ENCODE results near the gene FMNL2.
"Not testable (repeated sequence)": the region's sequence is repeated elsewhere in the genome, so short reads cannot be mapped to it uniquely, and the experiment has no call there.

FMNL2 gene

GRCh38 chr2:152520759-152521158, 185.8 kb downstream of the FMNL2 start:
- no peak overlapping the region for H3K4me3 ChIP-seq (ENCODE audit: insufficient read depth, low read length, poor library complexity, severe bottlenecking)
- no peak overlapping the region for H3K4me2 ChIP-seq (ENCODE audit: low read depth, low read length, poor library complexity, severe bottlenecking)
- no peaks in the 10 kb centered on the region for H3K36me3 ChIP-seq (ENCODE audit: low read length)
- H3K27ac ChIP-seq (ENCODE audit: low read depth, low read length), result no peak overlapping the region
- no peaks in the 10 kb centered on the region for H3K9me2 ChIP-seq (replicated peaks; ENCODE audit: insufficient read depth, low read length)
- no peak overlapping the region for H2AFZ ChIP-seq (ENCODE audit: low read depth, low read length, severe bottlenecking)
- H3K9ac ChIP-seq (ENCODE audit: low read length), result no peak overlapping the region
- H3K79me2 ChIP-seq (ENCODE audit: insufficient read depth, low read length), result no peaks in the 10 kb centered on the region
- no peaks in the 10 kb centered on the region for H4K20me1 ChIP-seq (ENCODE audit: low read depth, low read length)
- TF ChIP-seq, protein P1, sequence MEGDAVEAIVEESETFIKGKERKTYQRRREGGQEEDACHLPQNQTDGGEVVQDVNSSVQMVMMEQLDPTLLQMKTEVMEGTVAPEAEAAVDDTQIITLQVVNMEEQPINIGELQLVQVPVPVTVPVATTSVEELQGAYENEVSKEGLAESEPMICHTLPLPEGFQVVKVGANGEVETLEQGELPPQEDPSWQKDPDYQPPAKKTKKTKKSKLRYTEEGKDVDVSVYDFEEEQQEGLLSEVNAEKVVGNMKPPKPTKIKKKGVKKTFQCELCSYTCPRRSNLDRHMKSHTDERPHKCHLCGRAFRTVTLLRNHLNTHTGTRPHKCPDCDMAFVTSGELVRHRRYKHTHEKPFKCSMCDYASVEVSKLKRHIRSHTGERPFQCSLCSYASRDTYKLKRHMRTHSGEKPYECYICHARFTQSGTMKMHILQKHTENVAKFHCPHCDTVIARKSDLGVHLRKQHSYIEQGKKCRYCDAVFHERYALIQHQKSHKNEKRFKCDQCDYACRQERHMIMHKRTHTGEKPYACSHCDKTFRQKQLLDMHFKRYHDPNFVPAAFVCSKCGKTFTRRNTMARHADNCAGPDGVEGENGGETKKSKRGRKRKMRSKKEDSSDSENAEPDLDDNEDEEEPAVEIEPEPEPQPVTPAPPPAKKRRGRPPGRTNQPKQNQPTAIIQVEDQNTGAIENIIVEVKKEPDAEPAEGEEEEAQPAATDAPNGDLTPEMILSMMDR (IDR thresholded peaks at IDR 0.05; ENCODE audit: insufficient read depth, low read length, poor library complexity, severe bottlenecking), result no peak
- TF ChIP-seq EZH2phosphoT487 (conservative IDR thresholded peaks at IDR 0.05; ENCODE audit: low read length), result no peak
- no peaks in the 10 kb centered on the region for H3K27me3 ChIP-seq (ENCODE audit: low read length)
- H3K9me3 ChIP-seq (ENCODE audit: insufficient read depth, low read length), result no peaks in the 10 kb centered on the region
- no peaks in the 10 kb centered on the region for H3F3A ChIP-seq (ENCODE audit: insufficient read depth)

- H3K4me2 ChIP-seq (ENCODE audit: low read depth, low read length, poor library complexity, severe bottlenecking); H3K27me3 ChIP-seq (ENCODE audit: low read length); H3K79me2 ChIP-seq (ENCODE audit: insufficient read depth, low read length); H4K20me1 ChIP-seq (ENCODE audit: low read depth, low read length); H3F3A ChIP-seq (ENCODE audit: insufficient read depth); H3K9me3 ChIP-seq (ENCODE audit: insufficient read depth, low read length); H3K36me3 ChIP-seq (ENCODE audit: low read length); H3K9ac ChIP-seq (ENCODE audit: low read length); H3K4me3 ChIP-seq (ENCODE audit: insufficient read depth, low read length, poor library complexity, severe bottlenecking); H3K9me2 ChIP-seq (replicated peaks; ENCODE audit: insufficient read depth, low read length); H3K27ac ChIP-seq (ENCODE audit: low read depth, low read length); H2AFZ ChIP-seq (ENCODE audit: low read depth, low read length, severe bottlenecking): not testable (repeated sequence)
These were observed 187.5 kb downstream of the FMNL2 start for GRCh38 chr2:152522446-152522845.

DNA sequence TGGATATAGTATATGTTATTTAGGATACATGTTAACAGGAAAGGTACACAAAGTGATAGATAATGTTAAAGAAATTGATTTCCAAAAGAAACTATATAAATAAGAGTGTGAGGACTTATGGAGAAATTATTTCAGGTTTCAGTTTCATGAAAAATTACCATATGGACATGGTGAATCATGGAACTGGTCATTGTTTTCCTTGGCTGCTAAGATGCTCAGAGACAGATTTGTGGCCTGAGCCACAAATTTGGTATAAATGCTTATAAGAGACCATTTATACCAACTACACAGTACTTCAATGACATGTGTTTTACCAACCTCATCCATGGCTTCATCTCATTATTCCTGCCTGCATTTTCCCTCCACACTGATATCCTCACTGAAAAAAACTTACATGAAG, 188.1 kb downstream of the FMNL2 start:
- Histone ChIP-seq H3K9me3 (ENCODE audit: insufficient read depth, low read length) (no peaks in the 10 kb centered on the region), H3K27ac (ENCODE audit: low read depth, low read length) (no peak overlapping the region), H3K27me3 (ENCODE audit: low read length) (no peaks in the 10 kb centered on the region), H3K4me2 (ENCODE audit: low read depth, low read length, poor library complexity, severe bottlenecking) (no peak overlapping the region), H3K4me3 (ENCODE audit: insufficient read depth, low read length, poor library complexity, severe bottlenecking) (no peak overlapping the region), H2AFZ (ENCODE audit: low read depth, low read length, severe bottlenecking) (no peak overlapping the region), H3K9ac (ENCODE audit: low read length) (no peak overlapping the region), H3F3A (ENCODE audit: insufficient read depth) (no peaks in the 10 kb centered on the region), H4K20me1 (ENCODE audit: low read depth, low read length) (no peaks in the 10 kb centered on the region), H3K79me2 (ENCODE audit: insufficient read depth, low read length) (no peaks in the 10 kb centered on the region), H3K9me2 (replicated peaks; ENCODE audit: insufficient read depth, low read length) (no peaks in the 10 kb centered on the region), H3K36me3 (ENCODE audit: low read length) (no peaks in the 10 kb centered on the region)
- TF ChIP-seq, protein P1 (IDR thresholded peaks at IDR 0.05; ENCODE audit: insufficient read depth, low read length, poor library complexity, severe bottlenecking), result no peak
- TF ChIP-seq EZH2phosphoT487 (conservative IDR thresholded peaks at IDR 0.05; ENCODE audit: low read length), result no peak

- Histone ChIP-seq H3K9me2 (replicated peaks; ENCODE audit: insufficient read depth, low read length) (no peaks in the 10 kb centered on the region), H3K27me3 (ENCODE audit: low read length) (no peaks in the 10 kb centered on the region), H3K4me3 (ENCODE audit: insufficient read depth, low read length, poor library complexity, severe bottlenecking) (no peak overlapping the region), H3F3A (ENCODE audit: insufficient read depth) (no peaks in the 10 kb centered on the region), H3K9ac (ENCODE audit: low read length) (no peak overlapping the region), H3K79me2 (ENCODE audit: insufficient read depth, low read length) (no peaks in the 10 kb centered on the region), H3K36me3 (ENCODE audit: low read length) (no peaks in the 10 kb centered on the region), H4K20me1 (ENCODE audit: low read depth, low read length) (no peaks in the 10 kb centered on the region), H3K27ac (ENCODE audit: low read depth, low read length) (no peak overlapping the region), H3K4me2 (ENCODE audit: low read depth, low read length, poor library complexity, severe bottlenecking) (no peak overlapping the region), H2AFZ (ENCODE audit: low read depth, low read length, severe bottlenecking) (no peak overlapping the region), H3K9me3 (ENCODE audit: insufficient read depth, low read length) (no peaks in the 10 kb centered on the region)
- TF ChIP-seq EZH2phosphoT487 (conservative IDR thresholded peaks at IDR 0.05; ENCODE audit: low read length), result no peak
- TF ChIP-seq, protein P1 (IDR thresholded peaks at IDR 0.05; ENCODE audit: insufficient read depth, low read length, poor library complexity, severe bottlenecking), result no peak
These were observed 190.4 kb downstream of the FMNL2 start for GRCh38 chr2:152525277-152525838.

All from SU-DHL-6 (cell line).